ENCODE measurements around the gene BLID.

The BLID gene, protein sequence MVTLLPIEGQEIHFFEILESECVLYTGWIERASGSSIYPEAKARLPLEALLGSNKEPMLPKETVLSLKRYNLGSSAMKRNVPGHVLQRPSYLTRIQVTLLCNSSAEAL

DNA sequence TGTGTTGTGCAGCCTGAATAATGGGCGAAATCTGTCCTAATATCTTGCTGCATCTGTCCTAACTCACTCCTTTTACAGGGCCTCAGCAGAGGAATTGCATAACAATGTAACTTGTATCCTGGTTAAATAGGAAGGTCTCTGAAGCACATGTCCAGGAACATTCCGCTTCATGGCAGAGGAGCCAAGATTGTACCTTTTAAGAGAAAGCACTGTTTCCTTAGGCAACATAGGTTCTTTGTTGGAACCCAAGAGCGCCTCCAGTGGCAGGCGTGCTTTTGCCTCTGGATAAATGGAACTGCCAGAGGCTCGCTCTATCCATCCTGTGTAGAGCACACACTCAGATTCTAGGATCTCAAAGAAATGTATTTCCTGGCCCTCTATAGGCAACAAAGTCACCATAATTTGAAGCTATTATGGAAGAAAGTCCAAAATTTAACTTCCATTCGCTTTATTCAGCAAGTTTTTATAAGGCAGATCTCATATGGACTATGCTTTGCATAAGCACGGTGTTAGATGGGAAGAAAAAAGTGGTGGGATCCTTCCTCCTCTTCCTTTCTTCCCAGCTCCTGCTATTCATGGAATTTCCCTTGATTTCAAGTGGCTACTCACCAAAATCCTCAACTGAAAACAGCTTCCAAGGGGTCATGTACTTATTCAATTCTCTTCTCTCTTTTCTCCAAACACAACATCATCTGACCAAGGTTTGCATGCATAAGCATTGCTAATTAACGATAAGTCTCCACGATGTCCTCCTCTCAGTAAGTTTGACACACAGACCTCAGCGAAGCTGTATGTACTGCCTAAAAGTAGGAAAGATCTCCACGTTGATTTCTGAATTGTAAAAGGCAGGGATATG lies at the start of gene BLID:
Gene BLID, minus strand, starts transcription at position 692 of the 856 bp plus-strand sequence. Its CDS starts 293 bp downstream, at position 399.
- no peak for DNase-seq

DNA sequence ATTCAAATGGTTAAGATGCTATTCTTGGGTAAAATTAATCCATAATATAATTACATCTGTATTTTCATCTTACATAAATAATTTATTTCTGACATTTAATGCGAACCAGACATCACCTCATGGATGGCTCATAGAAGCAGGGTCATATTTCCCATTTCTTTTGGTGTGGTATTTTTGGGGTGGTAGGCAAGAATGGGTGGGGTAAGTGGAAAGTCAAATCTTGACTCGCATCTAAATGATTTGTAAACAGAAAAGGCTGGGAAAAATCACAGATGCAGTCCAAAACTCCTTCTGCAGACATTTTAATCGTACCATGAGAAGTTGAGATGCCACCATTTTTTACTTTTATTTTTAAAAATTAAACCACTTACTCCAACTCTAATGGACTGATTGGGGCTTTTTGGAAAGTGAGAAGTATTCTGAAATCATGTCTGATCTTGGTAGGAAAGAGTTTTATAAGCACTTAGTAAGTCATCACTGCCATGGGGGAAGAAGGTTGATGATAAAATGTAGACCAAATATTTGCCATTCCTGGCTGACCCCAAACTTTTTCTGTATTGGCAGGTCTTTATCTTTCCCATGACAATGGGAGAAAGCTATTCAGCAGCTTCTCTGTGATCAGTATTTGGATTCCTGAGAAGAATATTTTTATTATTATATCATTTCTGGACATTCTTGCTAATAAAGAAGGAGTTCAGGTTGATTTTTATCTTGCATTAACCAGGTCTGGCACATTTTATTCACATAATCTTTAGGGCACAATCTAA lies 47.2 kb upstream of the BLID start:
- no peak for DNase-seq

DNA sequence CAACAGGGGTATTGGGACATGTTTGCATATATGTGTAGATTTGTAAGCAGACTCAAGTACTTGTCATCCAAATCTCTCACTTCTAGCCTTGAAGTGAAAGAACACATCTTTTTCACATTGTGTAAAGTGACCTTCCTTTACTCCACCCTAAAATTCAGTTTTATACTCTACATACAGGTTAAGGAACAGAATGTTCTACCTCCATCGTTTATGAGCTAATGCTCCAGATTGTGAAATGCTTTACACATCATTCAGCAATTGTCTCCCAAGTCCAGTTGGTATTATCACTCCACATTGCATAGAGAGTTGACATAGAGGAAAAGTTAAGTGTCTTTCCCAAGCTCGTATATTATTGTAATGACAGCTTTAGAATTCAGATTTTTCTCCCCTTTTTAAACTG lies 46.1 kb upstream of the BLID start:
- DNase-seq = no peak

DNA sequence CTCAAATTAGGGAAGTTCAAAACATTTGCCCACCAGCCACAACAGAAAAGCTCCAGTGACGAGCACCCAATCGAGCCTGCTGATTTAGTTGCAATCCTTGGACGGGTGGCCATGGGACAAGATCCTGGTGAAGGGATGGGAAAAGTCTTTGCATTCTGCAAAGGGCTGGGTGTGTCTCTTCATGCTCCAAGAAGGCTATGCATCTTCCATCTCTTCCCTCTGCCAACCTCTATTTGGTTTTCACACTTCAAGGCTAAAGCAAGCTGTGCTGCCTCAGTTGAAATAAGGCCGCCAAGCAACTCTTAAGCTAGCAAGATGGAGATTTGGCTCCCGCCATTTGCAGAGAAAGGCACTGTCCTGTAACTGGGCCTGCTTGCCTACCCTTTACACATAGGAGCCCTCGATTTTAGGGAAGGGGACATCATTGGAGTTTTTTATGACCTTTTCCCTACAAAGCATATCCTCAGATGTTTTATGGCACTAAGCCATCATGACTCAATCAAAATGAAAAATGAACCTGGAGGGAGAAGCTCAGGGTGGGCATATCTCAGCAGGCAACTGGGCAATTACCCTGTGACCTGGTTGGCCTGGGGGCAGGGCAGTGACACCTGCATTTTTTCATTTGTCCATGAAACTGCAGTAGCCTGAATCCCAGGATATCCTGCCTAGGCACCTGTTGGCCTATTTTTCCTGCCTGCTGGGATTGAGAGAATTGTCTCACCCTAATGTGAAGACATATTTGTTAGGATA lies 45.0 kb upstream of the BLID start:
- DNase-seq = no peak

DNA sequence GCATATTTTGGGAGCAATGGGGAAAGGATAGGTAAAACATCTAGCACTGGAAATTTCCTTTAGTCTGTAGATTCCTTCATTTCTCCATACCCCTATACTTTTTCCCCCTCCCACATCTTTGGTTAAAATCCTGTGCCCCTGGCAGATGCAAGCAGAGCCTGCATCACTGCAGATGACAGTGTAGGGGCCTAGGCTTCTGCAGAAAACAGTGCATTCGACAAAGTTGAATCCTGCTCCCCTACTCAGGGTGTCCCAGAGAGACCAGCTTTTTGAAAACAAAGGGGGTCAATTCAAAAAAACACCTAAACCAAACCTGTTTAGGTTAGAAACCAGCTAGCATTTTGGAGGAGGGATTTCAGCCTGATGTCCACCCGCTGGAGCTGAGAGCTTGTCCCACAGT lies 43.8 kb upstream of the BLID start:
- DNase-seq = no peak

DNA sequence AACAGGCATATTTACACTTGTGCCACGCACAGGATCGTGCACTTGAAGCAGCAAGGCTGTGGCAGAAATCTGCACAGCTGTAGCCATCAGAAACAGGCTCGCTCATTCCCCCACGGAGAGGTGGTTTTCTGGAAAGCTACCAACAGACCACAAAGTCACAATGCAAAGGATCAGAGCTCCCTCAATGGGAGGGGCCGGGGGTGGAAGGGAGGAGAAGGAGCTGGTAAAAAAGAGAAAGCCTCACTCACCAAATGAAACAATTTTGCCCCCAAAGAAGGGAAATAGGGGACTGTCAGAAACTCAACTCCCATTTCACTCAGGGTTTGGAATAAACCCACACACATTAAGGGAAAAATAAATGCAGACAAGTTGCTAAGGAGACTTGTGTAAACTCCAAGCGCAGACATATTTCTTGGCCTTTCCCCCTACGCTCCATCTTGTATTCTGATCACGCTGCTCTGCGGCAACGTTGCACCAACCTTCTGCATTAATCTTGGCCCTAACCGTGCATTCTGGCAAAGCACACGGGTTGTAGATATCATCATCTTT lies 43.2 kb upstream of the BLID start:
- DNase-seq = no peak

DNA sequence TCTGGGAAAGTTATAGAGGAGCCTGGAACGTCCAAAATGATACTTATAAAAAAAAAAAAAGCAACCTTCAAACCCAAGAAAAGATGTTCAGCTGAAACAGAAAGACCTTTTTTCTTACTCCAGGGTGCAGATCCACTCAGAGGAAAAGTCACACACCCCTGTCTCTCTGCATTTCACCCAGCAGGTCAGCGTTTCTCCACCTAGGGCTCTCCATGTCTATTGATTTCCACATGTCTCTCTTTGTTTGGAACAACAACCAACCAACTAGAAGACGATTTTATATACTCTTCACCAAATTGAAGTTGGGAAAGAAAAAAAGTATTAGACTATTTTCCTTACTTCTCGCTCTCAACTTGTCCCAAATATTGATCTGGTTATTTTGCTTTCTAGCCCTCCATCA lies 42.2 kb upstream of the BLID start:
- DNase-seq = no peak

DNA sequence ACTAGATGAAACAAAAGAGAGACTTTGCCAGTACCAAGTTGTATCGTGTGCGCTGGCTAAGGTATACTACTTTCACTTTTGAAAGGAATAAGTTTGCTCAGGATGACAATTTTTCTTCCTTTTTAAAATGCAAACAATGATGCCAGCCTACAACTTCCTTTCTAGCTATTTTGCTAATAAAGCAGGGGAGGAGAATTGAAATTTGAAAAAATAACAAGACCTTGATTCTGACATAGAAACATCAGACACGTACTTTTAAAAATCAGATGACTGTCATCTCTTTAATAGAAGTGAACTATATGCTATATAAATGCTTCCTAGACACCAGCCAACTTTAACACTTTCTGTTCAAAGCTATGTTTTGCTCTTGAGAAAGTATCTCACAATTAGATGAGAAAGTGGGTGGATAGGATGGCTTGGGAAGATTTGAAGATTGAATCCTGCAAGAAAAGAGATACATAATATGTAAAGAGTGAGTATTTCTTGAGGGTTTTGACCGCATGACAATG lies 41.7 kb upstream of the BLID start:
- DNase-seq = no peak

DNA sequence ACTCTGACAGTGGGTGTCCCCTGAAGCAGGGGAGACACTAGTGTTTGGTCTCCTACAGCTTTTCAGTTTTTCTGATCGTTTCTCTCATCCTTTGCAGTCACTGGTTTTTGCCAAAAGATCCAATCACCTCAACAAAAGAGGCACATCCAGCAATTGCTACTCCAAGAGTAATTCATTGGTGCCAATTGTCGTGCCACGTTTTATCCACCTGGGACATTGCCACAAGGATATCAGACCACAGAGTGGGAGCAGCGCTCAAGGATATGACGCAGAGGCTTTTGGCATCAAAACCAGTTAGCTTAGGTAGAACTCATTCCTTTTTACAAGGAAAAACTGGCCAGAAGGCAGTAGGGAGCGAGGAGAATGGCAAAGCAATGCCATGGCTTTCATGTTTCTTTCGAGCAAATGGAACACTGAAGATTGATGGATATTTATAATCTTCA lies 40.9 kb upstream of the BLID start:
- DNase-seq = no peak

DNA sequence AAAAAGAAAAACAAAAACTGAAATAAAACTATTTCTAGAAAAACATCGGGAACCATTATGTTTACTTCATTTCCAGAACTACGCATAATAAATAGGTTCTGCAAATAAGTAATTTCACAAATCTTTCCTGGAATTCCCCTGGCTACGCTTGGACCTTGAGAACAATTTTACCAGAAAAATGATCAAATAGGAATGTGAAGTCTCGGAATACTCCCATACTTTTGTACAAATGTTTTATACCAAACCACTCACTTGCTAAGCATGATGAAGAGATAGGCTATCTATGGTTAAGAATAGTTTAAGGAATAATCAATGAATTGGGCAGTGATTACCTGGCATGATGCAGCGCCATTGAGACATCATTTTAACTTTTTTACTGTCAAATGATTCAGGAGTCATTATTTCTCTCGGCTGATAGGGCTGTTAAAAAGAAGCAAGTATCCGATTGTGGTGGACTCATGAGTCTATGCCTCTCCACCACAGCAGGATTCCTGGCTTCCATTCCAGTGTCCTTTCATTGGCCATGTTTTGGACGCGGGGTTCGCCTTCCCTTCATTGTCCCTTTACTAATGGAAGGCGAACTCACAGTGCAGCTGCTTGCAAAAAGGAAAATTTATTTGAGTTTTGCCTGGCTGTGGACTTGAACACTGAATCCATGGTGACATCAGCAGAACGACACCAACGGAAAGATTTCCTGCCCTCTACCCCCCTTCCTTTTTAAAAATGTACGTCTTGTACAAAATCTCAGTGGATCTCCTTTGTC lies 39.9 kb upstream of the BLID start:
- DNase-seq = no peak

DNA sequence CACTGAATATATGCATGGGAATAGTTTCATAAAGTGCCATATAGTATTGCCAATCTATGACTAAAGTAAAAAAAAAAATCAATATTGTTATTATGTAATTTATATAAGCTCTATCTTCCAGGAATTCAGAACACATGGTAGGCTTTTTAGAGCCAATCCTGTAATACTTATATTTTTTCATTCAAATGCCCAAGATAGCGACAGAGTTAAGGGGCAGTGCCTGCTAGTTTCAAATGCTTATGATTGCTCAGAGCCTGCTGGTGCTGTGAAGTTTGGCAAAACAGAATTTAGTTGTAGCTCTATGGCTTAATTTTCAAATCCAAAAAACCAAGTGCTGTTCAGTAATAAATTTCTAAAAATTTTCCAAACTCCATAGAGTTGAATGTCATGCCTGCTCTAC lies 39.0 kb upstream of the BLID start:
- no peak for DNase-seq

DNA sequence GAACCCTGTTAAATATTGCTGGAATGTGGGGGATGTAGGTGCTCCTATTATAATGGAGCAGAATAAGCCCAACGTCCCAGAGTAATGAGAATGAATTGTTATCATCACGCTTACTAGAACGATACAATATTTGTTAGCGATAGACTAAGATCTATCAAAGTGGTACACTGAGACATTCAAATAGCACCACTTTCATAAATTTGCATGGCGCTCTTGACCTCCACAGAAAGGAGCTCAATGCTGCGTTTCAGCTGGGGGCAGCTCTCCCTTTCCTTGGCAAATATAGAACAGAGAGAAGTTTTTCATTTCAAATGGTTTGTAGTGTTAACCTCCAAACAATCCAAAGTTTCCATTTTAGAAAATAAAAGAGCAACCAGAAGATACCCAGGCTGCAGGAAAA lies 38.2 kb upstream of the BLID start:
- DNase-seq = no peak

DNA sequence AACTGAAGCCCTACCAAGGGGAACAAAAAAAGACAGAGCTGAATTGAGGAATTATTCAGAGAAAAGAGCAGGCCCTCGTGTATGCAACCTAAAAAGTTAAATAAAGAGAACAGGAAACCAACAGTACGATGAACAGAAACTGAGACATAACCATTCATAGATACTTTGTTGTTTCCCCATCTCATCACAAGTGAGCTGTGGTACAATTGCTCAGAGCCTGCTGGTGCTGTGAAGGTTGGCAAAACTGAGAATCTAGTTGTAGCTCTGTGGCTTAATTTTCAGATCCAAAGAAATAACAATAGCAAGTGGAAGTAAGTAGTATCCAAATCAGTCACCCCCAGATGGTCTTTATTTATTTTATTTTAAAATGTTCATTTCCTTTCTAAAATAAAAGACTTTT lies 37.7 kb upstream of the BLID start:
- no peak for DNase-seq

DNA sequence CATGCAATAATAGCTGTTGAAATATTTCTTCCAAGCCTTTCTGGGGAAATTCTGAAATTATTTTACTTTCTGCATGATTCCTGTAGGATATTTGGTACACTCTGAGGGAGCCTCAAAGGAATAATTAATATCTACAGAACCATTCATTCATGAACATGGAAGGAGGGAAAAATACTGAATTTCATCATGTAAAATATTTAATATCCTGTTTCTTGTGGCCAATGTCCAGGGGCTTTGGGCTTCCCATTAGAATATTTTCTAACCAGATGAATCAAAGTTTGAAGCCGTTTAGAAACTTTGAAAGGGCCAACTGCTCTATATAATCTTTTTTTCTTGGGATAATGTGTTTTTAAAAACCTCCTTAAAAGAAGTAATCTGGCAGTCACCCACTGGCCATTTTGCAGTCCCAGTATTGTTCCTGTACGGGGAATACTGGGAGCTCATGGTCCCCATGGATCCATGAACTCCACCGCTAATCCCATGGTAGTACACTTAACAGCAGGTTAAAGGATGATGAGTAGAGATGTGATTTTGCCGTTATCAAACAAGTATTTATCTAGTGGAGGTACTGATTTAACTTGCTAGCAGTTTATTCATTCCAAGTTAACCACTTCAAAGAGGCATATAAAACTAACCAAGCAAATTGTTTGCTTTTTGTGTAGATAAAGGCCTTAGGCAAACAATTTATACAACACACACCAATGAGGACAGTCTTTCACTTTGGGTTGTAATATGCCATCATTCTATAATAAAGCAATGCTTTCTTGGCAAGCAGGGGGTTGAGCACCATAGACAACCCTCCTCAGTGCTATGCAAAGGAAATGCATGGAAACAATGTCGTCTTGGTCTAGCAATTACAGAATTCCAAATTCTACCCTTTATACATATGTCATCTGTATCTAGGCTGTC lies 34.5 kb upstream of the BLID start:
- DNase-seq = no peak

DNA sequence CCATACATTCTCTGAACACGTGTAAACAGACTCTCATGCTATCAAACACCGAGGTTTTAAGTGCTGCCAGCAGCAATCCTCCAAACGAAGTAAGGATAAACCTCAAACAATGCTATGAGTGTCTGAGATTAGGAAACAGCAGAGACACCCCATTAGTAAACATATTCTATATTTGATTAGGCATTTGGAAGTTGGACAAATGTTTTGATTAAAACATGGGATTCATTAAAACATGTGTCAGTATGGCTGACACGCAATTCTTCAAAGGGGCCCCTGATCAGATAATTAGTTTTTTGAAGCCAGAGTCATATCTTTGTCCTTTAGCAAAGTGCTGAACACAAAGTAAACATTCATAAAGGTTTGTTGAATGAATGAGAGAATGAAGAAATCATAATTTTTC lies 33.2 kb upstream of the BLID start:
- DNase-seq = no peak

DNA sequence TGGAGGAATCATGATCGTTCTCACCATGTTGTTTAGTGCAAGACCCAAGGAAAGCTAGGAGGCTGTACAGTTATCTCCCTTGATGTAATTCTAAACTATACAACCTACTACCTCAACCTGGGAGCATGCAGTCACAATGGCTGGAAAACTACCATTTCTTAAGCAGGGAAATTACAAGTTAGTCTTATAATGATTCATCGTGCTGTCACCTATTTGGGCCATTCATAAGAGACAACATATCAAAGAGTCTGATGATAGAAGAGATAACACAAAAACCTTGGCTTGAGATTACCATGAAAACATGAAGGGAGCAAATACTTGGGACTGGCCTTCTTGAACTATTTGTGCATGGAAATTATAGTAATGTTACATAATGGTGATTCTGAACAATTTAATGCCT lies 30.5 kb upstream of the BLID start:
- no peak for DNase-seq

DNA sequence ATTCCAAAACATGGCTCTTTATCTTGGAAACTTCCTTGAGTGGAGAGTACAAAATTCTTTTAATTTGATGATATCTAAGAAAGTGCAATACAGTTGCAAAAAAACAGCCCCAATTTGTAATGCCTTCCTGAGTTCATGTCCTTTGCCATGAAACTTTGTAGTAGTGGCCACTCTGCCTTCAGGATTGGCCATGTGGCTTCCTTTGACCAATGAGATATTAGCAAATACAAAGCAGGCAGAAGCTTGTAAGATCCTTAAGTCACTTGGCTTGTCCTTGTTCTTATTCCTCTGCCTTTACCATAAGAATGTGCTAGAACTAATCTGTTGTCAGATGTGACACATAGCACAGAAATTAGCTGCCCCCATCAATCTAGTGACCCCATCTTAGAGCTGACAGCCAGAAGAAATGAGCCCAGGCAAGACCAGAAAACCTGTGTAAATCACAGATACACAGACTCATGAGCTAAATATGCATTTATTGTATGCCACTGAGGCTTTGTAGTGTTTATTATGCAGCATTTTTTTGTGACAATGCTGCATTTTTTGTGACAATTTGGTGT lies 29.8 kb upstream of the BLID start:
- DNase-seq = no peak

DNA sequence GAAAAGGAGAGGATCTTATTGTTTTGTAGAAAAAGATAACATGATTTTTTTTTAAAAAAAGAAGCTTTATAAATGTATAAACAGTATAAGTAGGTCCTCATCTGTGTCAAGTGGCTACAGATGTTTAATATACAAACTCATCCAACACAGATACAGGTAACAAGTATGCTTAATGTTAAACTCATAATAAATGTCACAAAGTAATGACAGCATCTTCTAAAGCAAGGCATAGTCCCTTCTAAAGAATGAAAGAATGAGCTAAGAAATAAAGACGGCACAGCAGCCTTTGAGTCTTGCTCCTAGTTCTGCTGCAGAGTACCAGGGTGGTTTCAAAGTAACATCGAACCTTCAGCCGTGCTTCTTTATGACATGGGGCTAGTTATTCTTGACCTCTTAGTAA lies 28.7 kb upstream of the BLID start:
- DNase-seq = no peak

DNA sequence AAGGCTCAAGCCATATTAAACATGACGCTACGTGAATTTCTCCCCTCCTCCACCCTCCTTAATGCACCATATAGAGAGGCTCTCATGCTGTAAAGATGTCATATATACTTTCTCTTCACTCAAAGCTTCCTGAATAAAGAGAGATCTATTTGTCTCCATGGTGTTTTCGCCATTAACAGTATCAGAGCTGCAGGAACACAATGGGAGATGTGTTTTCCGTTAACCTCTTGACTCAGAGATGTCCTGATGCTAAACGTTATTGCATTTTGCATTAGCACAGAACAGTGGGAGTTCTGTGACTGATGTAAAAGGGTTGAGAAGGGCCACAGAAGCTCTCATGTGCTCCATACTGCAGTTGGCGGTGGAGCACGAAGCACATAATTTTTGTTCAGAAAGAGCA lies 25.7 kb upstream of the BLID start:
- DNase-seq = no peak

DNA sequence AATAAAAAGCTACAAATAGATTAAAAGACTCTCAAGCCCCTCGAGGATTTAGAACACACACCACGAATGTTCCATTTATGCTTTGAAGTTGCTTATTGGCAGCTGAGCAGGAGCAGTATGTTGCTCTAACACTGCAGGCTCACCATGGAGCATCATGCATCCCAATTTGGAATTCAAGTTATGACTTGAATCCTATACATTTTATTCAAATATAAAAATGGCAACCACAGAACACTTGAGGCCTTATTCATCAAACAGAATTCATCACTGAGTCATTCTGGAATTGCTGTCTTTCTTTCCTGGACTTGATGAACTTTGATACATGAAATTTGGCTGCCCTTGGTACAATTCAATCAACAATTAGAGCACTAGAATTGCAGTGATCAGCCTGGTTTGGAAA lies 24.5 kb upstream of the BLID start:
- DNase-seq = no peak

DNA sequence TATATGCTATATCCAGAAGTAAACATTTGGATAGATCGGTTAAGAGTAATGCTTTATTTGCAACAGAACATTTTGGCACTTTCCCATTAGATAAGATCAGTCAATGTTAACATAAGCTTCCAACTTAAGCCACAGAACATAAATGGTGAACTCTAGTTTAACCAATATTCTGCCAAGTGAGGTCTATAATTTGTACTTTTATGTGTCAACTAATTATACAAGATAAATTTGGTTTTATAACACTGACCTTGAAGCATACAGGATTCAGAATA lies 23.5 kb upstream of the BLID start:
- DNase-seq = no peak
